Measurements from ENCODE around the gene ZNF254.

Gene ZNF254

GRCh38 chr19:24177686-24178085 is 90.7 kb downstream of the ZNF254 start:
- Histone ChIP-seq H3K27ac (no peak overlapping the region), H3K4me1 (ENCODE audit: control insufficient read depth in 1 of 2, insufficient read depth in 1 of 2, low read depth in 1 of 2, low read length in 1 of 2) (no peaks in the 10 kb centered on the region), H3K4me3 (ENCODE audit: low read depth in 1 of 2, low read length in 1 of 2) (no peak overlapping the region), H3K27me3 (no peaks in the 10 kb centered on the region), H3K36me3 (no peaks in the 10 kb centered on the region), H3K9me3 (peaks cover 15% of the 10 kb centered on the region)
- no peak for TF ChIP-seq CTCF (IDR thresholded peaks at IDR 0.05)

GRCh38 chr19:24178207-24178606 is 91.2 kb downstream of the ZNF254 start:
- no peak overlapping the region for H3K4me3 ChIP-seq (ENCODE audit: low read depth in 1 of 2, low read length in 1 of 2)
- TF ChIP-seq CTCF (IDR thresholded peaks at IDR 0.05), result no peak
- no peaks in the 10 kb centered on the region for H3K27me3 ChIP-seq
- no peak overlapping the region for H3K27ac ChIP-seq
- no peaks in the 10 kb centered on the region for H3K4me1 ChIP-seq (ENCODE audit: control insufficient read depth in 1 of 2, insufficient read depth in 1 of 2, low read depth in 1 of 2, low read length in 1 of 2)
- H3K9me3 ChIP-seq, result peaks cover 15% of the 10 kb centered on the region
- H3K36me3 ChIP-seq, result no peaks in the 10 kb centered on the region

Data from neutrophil (primary cell).